Measurements from ENCODE around the gene CAMKV. TPM values are rescaled to one million over a fixed set of nuclear protein-coding genes. Genes with fewer than 3 reads are reported as not detected.

The CAMKV gene
- total and polyA plus RNA-seq, 2 of the 8 experiments (the other 6 are each of a cell fraction or from before 2014, with no cell fraction given): 56.3 to 66.4 TPM

DNA sequence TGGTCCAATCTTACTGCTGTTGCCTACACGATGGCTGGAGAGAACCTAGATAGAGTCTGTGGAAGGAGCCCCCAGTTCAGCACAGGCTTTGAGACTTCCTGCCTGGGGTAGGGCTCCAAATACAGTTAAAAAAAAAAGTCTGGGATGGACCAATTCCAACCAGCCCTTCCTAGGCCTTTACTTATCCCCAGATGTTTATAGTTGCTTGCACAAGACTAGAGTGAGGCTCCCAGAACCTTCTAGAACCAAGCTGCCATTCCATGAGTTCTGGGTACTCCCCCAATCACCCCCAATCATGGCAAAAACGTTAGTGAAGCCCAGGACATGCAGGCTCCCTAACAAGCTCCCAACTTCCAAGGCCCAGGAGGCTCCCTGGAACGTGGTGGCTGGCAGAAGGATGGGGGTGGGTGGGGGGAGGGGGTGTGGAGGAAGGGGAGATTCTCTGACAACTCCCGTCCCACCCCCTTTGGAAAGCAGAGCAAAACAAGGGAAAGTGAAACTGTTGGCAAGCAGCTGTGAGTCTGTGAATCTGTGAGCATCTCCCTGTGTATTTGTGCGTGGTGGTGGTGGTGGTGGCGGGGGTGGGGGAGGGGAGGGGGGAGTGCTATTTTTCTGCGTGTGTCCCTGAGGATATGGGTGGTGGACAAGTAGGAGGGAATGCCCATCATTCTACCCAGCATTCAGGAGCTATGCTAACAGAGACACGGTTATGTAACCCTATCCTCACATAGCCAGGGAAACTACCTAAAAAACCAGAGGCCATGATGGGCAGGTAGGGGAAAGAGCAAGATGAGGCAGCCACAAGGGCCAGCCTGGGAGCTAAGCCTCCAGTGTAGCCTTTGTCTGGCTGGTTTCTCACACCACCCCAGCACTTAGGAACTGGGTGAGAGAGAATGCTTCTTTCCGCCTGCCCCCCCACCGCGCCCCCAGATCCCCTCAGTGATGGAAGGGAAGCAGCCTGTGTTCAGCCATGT is 31.9 kb upstream of the CAMKV start (continued):
- TF ChIP-seq RXRA (IDR thresholded peaks at IDR 0.05; ENCODE audit: insufficient read depth, low read depth, low read length): no peak
- no peak for TF ChIP-seq PHF8 (conservative IDR thresholded peaks at IDR 0.05; ENCODE audit: low read depth, low read length)
- no peak for TF ChIP-seq MAX (IDR thresholded peaks at IDR 0.05)
- no peak for TF ChIP-seq TAF1 (IDR thresholded peaks at IDR 0.05; ENCODE audit: low read depth, low read length)
- TF ChIP-seq CTBP2 (IDR thresholded peaks at IDR 0.05; ENCODE audit: borderline replicate concordance, insufficient read depth, insufficient read length, low read length): no peak
- TF ChIP-seq JUN (IDR thresholded peaks at IDR 0.05; ENCODE audit: low read depth, low read length): no peak
- TF ChIP-seq POLR2A (IDR thresholded peaks at IDR 0.05; ENCODE audit: control extremely low read depth in 1 of 2, low read depth in 2 of 2, low read length in 2 of 2): no peak
